HCT116 (cell line): ENCODE measurements around the gene GPC5.

Experiments used
- CTCF ChIP-seq, 3 experiments: fragments of 200-600 bp in 1 of 3; sonication (generic) in 1 of 3; IDR thresholded peaks in 2 of 3; conservative IDR thresholded peaks in 1 of 3; 2 replicates each; pipeline ENCODE4 v1.5.1; 2012 to 2017; ENCODE audit warnings: low read depth in 2 of 3, low read length in 2 of 3, antibody characterized with exemption in 1 of 3, borderline replicate concordance in 1 of 3, control low read depth in 1 of 3, mild to moderate bottlenecking in 1 of 3, mixed read lengths in 1 of 3, mixed run types in 1 of 3, moderate library complexity in 1 of 3; ENCODE audit not compliant: insufficient read depth in 1 of 3
- ZBTB33 ChIP-seq: IDR thresholded peaks from 2 replicates; pipeline ENCODE4 v1.6.1; 2011; ENCODE audit warnings: mild to moderate bottlenecking, low read length, moderate library complexity; ENCODE audit not compliant: insufficient replicate concordance; ENCODE audit errors: extremely low read depth

- TF ChIP-seq CTCF (IDR thresholded peaks at IDR 0.05 in 2 of 3, conservative IDR thresholded peaks at IDR 0.05 in 1 of 3; ENCODE audit: borderline replicate concordance in 1 of 3, insufficient read depth in 1 of 3, low read depth in 2 of 3, low read length in 2 of 3) (no peak), ZBTB33 (no peak)
These were observed 1137.0 kb downstream of the GPC5 start for GRCh38 chr13:92535222-92536006.
